Measurements from ENCODE around the gene DSG1.

GRCh38 chr18:31369478-31369877, 51.5 kb downstream of the DSG1 start:
- TF ChIP-seq POLR2A (IDR thresholded peaks at IDR 0.05) (no peak), EP300 (IDR thresholded peaks at IDR 0.05) (no peak), CTCF (IDR thresholded peaks at IDR 0.05) (no peak), POLR2AphosphoS5 (IDR thresholded peaks at IDR 0.05) (no peak)
